Erythroblast (primary cell): Measurements from ENCODE around the gene ALPI.

Source experiments
- GATA1 ChIP-seq: IDR thresholded peaks from 2 replicates; pipeline ENCODE4 v1.6.1; 2011; ENCODE audit warnings: low read depth, mild to moderate bottlenecking, control low read depth, low read length, moderate library complexity
- POLR2A ChIP-seq: IDR thresholded peaks from 2 replicates; pipeline ENCODE4 v1.6.1; 2011; ENCODE audit warnings: mild to moderate bottlenecking, low read length

DNA sequence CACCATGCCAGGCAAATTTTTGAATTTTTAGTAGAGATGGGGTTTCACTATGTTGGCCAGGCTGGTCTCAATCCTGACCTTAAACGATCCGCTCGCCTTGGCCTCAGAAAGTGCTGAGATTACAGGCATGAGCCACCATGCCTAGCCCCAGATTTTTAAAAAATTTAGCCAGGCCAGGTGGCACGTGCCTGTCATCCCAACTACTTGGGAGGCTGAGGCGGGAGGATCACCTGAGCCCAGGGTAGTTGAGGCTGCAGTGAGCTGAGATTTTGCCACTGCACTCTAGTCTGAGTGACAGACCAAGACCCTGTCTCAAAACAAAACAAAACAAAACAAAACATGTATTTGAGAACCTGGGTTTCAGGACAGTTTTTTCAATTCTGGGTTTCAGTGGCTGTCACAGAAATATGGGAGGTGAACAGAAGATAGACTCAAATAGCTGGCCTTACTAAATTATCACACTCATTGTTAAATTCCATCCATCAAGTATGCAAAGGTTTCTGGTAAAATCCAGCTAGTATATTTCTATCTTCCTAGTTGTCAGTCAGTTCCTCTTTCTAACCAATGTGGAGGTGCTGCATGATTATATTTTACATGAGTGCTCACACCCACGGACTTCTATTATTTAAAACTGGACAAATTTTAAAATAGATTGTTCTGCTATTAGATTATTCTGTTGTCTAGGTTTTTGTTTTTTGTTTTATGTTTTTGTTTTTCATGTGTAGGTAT lies 43.9 kb upstream of the ALPI start:
- TF ChIP-seq POLR2A: no peak
- TF ChIP-seq GATA1: no peak
